Measurements from ENCODE around the gene POLR3G.

The POLR3G gene

DNA sequence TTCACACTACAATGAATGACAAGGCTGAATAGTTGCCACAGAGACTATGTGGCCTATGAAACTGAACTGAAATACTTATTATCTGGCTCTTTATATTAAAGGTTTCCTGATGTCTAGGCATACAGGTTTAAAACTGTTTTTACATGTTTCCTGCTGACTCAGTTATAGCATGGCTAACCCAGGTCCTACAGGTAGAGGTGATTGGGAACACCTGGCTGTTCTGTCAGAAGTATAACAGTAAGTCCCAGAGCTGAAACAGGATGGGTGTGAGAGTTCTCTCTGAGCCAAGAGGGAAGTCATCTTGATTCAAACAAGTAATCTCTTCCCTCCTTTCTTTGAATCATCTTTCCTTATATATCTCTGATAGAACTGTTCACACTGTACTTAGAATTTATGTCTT is 79.0 kb downstream of the POLR3G start:
- no peak for DNase-seq (ENCODE audit: low read depth)

DNA sequence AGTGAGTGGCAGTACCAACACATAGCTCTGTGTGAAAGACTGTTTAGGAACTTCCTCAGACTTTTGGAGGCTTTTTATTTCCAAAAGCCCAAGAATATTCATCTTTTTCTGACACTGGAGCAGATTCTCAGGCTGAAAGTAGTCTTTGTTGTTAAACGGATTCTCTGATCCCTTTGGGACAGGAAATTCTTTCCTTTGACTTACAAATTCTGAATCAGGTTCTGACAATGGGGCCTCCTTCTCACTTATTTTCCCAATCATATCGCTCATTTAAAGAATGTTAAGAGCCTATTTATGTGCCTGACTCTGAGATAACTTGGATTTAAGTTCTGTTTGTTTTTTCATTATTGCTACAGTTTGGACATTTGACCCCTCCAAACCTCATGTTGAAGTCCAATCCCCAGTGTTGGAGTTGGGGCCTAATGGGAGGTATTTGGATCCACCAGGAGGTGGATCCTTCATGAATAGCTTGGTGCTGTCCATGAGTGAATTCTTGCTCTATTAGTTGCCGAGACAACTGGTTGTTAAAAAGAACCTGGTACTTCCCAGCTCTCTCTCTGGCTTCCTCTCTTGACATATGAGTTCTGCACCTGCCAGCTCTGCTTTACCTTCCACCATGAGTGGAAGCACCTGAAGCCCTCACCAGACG is 79.8 kb downstream of the POLR3G start:
- no peak for DNase-seq (ENCODE audit: low read depth)

DNA sequence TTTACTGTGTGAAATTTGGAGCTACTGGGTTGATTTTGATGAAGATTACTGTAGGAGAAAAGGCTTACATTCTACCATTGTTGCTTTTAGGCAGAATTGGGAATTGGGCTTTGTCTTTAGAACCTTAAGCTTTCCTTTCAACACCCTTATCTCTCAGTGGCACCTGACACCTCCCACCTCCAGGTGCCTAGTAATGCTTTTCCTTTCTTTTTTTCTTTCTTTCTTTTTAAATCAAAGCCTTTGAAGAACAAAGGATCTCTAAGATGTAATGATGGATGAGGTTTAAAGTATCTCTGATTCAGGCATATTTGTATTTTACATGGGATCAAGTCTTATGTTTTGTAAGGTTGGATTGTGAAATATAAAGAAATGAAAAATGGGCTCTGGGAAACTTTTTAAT is 81.0 kb downstream of the POLR3G start:
- no peak for DNase-seq (ENCODE audit: low read depth)

DNA sequence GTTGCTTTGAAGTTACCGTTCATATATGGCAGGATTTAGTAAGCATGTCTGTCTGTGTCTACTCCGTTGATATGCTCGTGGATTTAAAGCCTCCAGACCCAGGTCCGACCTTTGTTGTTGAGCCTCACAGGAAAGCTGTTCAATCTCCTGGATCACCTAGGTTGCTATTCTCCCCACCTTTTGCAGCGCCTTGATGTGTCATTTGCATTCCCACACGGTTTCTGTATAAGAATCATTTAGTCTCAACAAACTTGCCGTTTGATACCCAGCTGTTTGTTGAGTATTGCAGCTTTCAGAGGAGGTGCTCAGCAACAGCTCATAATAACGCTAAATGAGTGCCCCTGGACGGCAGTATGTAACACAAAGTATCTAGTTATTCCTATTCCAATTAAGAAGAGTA is 82.7 kb downstream of the POLR3G start:
- DNase-seq (ENCODE audit: low read depth) = no peak

DNA sequence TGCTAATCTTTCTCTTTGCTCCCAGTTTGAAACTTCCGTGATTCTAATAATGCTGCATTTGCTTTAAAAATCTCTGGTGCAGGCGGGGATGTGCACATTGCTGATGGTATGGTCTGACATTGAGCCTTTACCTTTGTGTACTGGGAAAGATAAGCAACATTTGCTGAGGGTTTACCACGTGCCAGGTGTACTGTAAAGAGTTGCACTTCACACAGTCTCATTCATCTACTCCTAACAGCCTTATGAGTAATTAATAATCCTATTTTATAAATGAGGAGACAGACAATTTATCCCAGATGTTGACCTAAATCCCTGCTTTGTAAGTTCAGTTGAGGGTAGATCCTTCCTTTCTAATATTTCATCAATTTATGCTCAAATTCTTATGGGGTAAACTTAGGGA is 83.2 kb downstream of the POLR3G start:
- no peak for DNase-seq (ENCODE audit: low read depth)

DNA sequence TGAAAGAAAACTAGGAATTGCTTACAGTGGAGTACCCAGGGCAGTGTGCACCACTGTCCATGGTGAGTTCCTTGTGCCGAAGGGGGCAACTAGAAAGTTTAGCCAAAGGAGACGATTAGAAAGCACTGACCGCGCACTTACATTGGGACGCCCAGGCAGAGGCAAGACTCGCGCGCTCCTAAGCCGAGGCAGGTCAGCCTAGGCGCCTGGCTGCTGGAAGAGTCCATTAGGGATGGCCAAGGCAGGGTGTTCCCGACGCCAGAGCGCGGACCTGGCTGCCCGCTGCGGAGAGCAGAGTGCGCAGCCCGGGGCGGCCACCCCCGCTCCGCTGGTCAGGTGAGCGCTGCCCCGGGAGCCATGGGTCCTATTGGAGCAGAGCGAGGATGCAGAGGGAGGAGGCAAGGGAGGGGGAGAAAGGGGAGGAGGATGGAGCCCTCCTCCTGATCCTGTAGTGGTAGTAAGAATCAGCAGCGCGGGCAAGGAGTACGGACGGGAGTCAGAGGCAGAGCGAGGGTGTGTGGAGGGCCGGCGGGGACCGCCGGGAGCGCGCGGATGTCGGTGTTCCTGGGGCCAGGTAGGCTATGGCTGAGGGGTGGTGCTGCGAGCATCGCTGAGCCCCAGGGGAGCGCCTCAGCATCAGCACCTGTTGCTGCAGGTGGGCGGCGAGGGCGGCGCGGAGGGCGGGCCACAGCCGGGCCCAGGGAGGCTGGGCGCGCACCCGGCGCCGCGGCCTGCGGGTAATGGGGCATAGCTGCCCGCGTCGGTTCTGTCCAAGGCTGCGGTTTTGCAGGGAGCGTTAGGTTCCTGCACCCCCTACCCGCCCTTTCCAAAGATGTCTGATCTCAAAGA is 83.9 kb downstream of the POLR3G start, which contains the start of gene ADGRV1:
ADGRV1 (plus strand) TSS at position 454 of the 849 bp plus-strand sequence; CDS start at position 553, 99 bp downstream.
- peak; percentile 2 for DNase-seq (ENCODE audit: low read depth)

DNA sequence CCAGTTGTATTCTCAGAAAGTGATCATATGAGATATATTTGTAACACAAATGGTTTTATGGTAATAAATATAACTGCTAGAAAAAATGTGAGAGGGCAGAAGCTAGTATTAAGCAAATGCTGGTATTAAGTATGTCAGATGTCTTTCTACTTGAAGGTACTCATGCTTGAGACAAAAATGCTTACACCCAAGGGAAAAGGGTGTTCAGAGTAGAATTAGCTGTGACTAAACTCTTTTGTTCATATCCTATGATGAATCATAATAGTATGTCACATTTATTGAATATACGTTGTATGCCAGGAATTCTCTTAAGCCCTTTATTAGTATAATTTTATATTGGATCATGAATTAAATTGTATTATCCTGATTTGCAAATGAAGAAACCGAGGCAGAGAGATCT is 86.1 kb downstream of the POLR3G start:
- DNase-seq (ENCODE audit: low read depth) = no peak

DNA sequence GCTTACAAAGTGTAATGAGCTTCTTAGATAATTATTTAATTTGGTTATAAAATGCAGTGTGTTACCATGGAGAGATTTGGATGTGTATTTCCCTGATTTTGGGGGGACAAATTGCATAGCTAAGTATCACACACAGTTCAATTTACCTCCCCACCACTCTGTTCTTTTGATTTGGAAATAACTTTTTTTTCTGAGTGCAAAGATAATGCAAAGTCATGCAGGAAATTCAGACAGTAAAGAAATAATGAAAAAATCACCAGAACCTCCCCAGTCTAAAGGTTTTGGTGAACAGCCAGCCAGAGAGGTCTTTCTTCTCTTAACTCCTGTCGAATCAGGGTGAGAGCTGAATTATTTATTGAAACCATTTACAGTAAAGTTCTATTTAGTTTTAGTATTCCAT is 87.1 kb downstream of the POLR3G start:
- no peak for DNase-seq (ENCODE audit: low read depth)

DNA sequence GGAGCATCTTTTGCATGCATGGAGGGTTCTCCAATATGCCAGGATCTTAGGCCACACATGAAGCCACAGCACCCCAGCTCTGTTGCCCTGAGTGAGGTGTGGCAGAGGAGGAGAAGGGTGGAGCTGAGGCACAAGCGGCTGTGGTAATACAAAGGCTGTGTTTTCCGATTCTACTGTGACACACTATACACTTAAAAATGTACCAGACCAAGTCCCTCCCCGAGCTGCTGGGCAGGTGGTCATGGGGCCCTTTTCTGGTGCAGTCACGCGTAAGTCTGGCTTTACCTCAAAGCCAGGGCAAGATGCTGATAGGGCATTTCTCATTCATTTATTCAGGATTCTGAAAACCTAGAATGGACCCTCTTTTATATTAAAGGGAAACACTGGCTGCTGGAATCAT is 87.7 kb downstream of the POLR3G start:
- DNase-seq (ENCODE audit: low read depth) = no peak

DNA sequence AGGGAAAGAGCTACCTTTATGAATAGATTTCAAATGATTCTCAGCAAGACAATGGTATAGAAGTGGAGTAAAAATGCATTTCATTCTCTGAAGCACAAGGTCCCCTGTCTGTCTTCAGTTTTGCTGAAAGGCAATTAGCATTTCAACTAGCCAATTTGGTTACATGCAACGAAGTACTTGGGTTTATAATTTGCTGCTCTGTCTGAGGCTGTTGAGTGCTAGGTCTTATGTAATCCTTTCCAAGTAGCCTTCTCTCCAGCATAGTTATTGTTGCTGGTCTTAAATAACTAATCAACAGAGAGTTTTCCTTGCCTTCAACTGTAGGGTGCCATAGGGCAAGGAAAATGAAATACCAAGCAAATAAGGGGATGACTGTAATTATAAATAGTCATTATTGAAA is 88.4 kb downstream of the POLR3G start:
- no peak for DNase-seq (ENCODE audit: low read depth)

Measured in activated T-cell treated with anti-CD3 and anti-CD28 coated beads for 48 hours (primary cell).